ENCODE data around the gene DMRTC2.

DMRTC2 gene

GRCh38 chr19:41845001-41845050 is at the start of gene DMRTC2:
Gene DMRTC2 (plus strand): TSS chr19:41845042. CDS start chr19:41847429, 2,387 bp downstream.
- no peak for DNase-seq

- no peak for DNase-seq
Observed at GRCh38 chr19:41796362-41796761, 48.5 kb upstream of the DMRTC2 start, which contains the start of gene CEACAM3. Gene CEACAM3 (plus strand): TSS chr19:41796587. CDS start chr19:41796678, 91 bp downstream.

- no peak for DNase-seq
Observed at GRCh38 chr19:41796901-41797300, 47.9 kb upstream of the DMRTC2 start.

- DNase-seq: no peak
Observed at GRCh38 chr19:41799444-41800000, 45.3 kb upstream of the DMRTC2 start.

GRCh38 chr19:41801031-41801430 is 43.8 kb upstream of the DMRTC2 start:
- DNase-seq: no peak

- DNase-seq: no peak
Observed at GRCh38 chr19:41801792-41802211, 43.0 kb upstream of the DMRTC2 start.

GRCh38 chr19:41802770-41803169 is 42.1 kb upstream of the DMRTC2 start:
- no peak for DNase-seq

- no peak for DNase-seq
Observed at GRCh38 chr19:41804336-41804735, 40.5 kb upstream of the DMRTC2 start.

- no peak for DNase-seq
Observed at GRCh38 chr19:41807176-41807575, 37.7 kb upstream of the DMRTC2 start.

GRCh38 chr19:41808663-41809566 is 35.9 kb upstream of the DMRTC2 start:
- DNase-seq: no peak

- DNase-seq: no peak
Observed at GRCh38 chr19:41810301-41810700, 34.5 kb upstream of the DMRTC2 start.

GRCh38 chr19:41811036-41811435 is 33.8 kb upstream of the DMRTC2 start:
- no peak for DNase-seq

GRCh38 chr19:41811981-41812380 is 32.9 kb upstream of the DMRTC2 start:
- no peak for DNase-seq

GRCh38 chr19:41813911-41814310 is 30.9 kb upstream of the DMRTC2 start:
- no peak for DNase-seq

- no peak for DNase-seq
Observed at GRCh38 chr19:41815301-41815700, 29.5 kb upstream of the DMRTC2 start.

GRCh38 chr19:41816761-41817160 is 28.1 kb upstream of the DMRTC2 start:
- DNase-seq: no peak

- no peak for DNase-seq
Observed at GRCh38 chr19:41821003-41821735, 23.7 kb upstream of the DMRTC2 start.

- no peak for DNase-seq
Observed at GRCh38 chr19:41837981-41838708, 6.7 kb upstream of the DMRTC2 start.

GRCh38 chr19:41839211-41839610 is 5.6 kb upstream of the DMRTC2 start:
- no peak for DNase-seq

- no peak for DNase-seq
Observed at GRCh38 chr19:41843371-41843770, 1.5 kb upstream of the DMRTC2 start.

GRCh38 chr19:41844601-41845000 is 241 bp upstream of the DMRTC2 start, which contains the start of gene LYPD4:
Gene LYPD4 (minus strand): TSS chr19:41844683. CDS start chr19:41839285, 5,398 bp downstream.
- no peak for DNase-seq

GRCh38 chr19:41845051-41845590 is 279 bp downstream of the DMRTC2 start:
- DNase-seq: no peak
